HepG2 (cell line): Measurements from ENCODE around the gene TMEM63C. TPM values are rescaled to one million over a fixed set of nuclear protein-coding genes. Genes with fewer than 3 reads are reported as not detected.

Source experiments
- ATF7 ChIP-seq, 2 experiments: fragments of 450-650 bp in 1 of 2; sonication (generic) in 1 of 2; formaldehyde crosslinking in 1 of 2; IDR thresholded peaks; 2 replicates each; pipeline versions ENCODE4 v1.4.0 to v1.6.1; 2016 to 2020; ENCODE audit warnings: antibody characterized with exemption in 1 of 2, mild to moderate bottlenecking in 1 of 2, missing genetic modification reagents in 1 of 2
- EED ChIP-seq: sonication (generic); formaldehyde crosslinking; IDR thresholded peaks from 2 replicates; pipeline ENCODE4 v1.5.0; 2020; ENCODE audit warnings: mild to moderate bottlenecking, missing genetic modification reagents
- FOXA1 ChIP-seq, 2 experiments: fragments of 450-650 bp in 1 of 2; sonication (generic) in 1 of 2; formaldehyde crosslinking in 1 of 2; IDR thresholded peaks; 2 replicates each; pipeline versions ENCODE4 v1.4.0 to v1.6.1; 2016 to 2020; ENCODE audit warnings: missing genetic modification reagents in 1 of 2
- JDP2 ChIP-seq: sonication (generic); formaldehyde crosslinking; IDR thresholded peaks from 2 replicates; pipeline ENCODE4 v1.8.1; 2022; ENCODE audit warnings: missing genetic modification reagents, borderline replicate concordance
- MAFG ChIP-seq: sonication (generic); formaldehyde crosslinking; IDR thresholded peaks from 2 replicates; pipeline ENCODE4 v1.5.1; 2020; ENCODE audit warnings: mild to moderate bottlenecking, missing genetic modification reagents
- NFIC ChIP-seq: IDR thresholded peaks from 2 replicates; pipeline ENCODE4 v1.6.1; 2012; ENCODE audit warnings: mild to moderate bottlenecking, low read length, inconsistent platforms
- NFKBIZ ChIP-seq: IDR thresholded peaks from 2 replicates; pipeline ENCODE4 v1.6.1; 2018; ENCODE audit warnings: missing genetic modification reagents, missing compliant biosample characterization
- RBFOX2 ChIP-seq: fragments of 200-400 bp; formaldehyde crosslinking; IDR thresholded peaks from 2 replicates; pipeline ENCODE4 v1.6.1; 2017; ENCODE audit warnings: low read depth, mild to moderate bottlenecking, low read length
- SOX6 ChIP-seq, 2 experiments: fragments of 450-650 bp in 1 of 2; sonication (generic) in 1 of 2; formaldehyde crosslinking in 1 of 2; IDR thresholded peaks; 2 replicates each; pipeline versions ENCODE4 v1.4.0 to v1.6.1; 2017 to 2020; ENCODE audit warnings: antibody characterized with exemption in 1 of 2, mild to moderate bottlenecking in 1 of 2, missing genetic modification reagents in 1 of 2
- THAP11 ChIP-seq: IDR thresholded peaks from 2 replicates; pipeline ENCODE4 v1.6.1; 2016; ENCODE audit warnings: missing biosample characterization, missing genetic modification reagents
- ZNF224 ChIP-seq: sonication (generic); formaldehyde crosslinking; IDR thresholded peaks from 2 replicates; pipeline ENCODE4 v1.5.0; 2020; ENCODE audit warnings: mild to moderate bottlenecking, missing genetic modification reagents
- ZNF232 ChIP-seq: sonication (generic); formaldehyde crosslinking; IDR thresholded peaks from 2 replicates; pipeline ENCODE4 v1.4.0; 2020; ENCODE audit warnings: missing genetic modification reagents, borderline replicate concordance
- polyA plus RNA-seq, 8 experiments: library from polyadenylated mRNA; depleted of rRNA in 3 of 8; stranded (reverse) in 7 of 8; unstranded in 1 of 8; fragments of >200 nt; fragmentation: Illumina TruSeq in 4 of 8; extraction: Trizol in 4 of 8; gene quantifications; 2 replicates each; pipeline versions ENCODE4 v1.2.1 to v1.2.3, GENCODE V29; 2011 to 2016; ENCODE audit warnings: low read depth in 4 of 8, missing spikeins in 1 of 8, mixed read lengths in 1 of 8; ENCODE audit not compliant: insufficient read depth in 1 of 8
- total RNA-seq, 5 experiments: library from RNA; depleted of rRNA; stranded (reverse); fragments of >200 nt; fragmentation: Illumina TruSeq; extraction: Trizol; gene quantifications; 2 replicates each; pipeline ENCODE4 v1.2.3, GENCODE V29; 2016; ENCODE audit warnings: low read depth in 1 of 5
- TF ChIP-seq, protein P1 (sequence below): sonication (generic); formaldehyde crosslinking; IDR thresholded peaks from 2 replicates; pipeline ENCODE4 v1.5.1; 2020; ENCODE audit warnings: mild to moderate bottlenecking, missing genetic modification reagents, borderline replicate concordance
- TF ChIP-seq, protein P2 (sequence below): sonication (generic); formaldehyde crosslinking; IDR thresholded peaks from 2 replicates; pipeline ENCODE4 v1.4.0; 2020; ENCODE audit warnings: missing genetic modification reagents
- TF ChIP-seq, protein P3 (sequence below): sonication (generic); formaldehyde crosslinking; IDR thresholded peaks from 2 replicates; pipeline ENCODE4 v1.9.0; 2021; ENCODE audit warnings: missing genetic modification reagents, borderline replicate concordance
- TF ChIP-seq, protein P4 (sequence below), 2 experiments: fragments of 450-650 bp in 1 of 2; sonication (generic) in 1 of 2; formaldehyde crosslinking; IDR thresholded peaks; 2 replicates each; pipeline versions ENCODE4 v1.5.0 to v1.8.0; 2020 to 2022; ENCODE audit warnings: mild to moderate bottlenecking in 1 of 2, missing genetic modification reagents in 1 of 2

Gene TMEM63C
- total and polyA plus RNA-seq, 2 of the 13 experiments (the other 11 are each of a cell fraction or from before 2014, with no cell fraction given) = 0.17 to 0.27 TPM

DNA sequence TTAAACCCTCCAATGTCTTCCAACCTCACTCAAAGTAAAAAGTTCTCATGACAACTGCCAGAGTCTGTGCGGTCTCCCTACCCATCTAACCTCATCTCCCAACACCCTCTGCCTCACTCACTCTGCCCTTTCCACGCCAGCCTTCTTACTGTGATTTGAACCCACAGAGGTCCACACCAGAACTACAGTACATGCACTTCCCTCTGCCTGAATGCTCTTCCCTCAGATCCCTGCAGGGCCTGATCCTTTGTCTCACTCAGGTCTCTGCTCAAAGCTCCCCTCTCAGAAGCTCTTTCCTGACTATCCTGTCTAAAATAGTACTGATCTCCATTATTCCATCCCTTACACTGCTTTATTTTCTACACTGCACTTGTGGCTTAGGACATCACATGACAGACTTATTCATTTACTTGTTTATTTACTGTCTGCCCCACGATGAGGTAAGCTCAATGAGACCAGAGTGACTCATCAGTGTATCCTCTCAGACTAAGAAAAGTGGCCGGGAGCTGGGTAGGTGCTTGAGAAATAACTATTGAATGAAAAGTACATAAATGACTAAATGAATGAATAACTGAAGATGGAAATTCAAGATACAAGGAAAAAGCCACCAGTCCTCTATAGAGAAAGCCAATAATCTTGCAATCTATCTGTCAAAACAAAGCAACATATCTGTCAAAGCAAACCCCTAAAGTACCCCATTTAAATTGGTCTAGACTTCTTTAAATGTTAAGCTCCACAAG, 122.0 kb downstream of the TMEM63C start (continued):
- TF ChIP-seq THAP11 (0 out of 2 replicates have a peak, but pooled peaks have one; percentile 29), ATF7 (IDR thresholded peaks at IDR 0.05) (peak; percentile 25; the same call in 1 of the 2 replicates), ATF7 (CRISPR knock-in tag; IDR thresholded peaks at IDR 0.05) (no peak), RBFOX2 (no peak), EED (no peak), NFKBIZ (CRISPR knock-in tag) (no peak), NFIC (peak; percentile 32; the same call in 1 of the 2 replicates), ZNF224 (no peak), ZNF232 (CRISPR knock-in tag) (no peak), MAFG (CRISPR knock-in tag) (no peak), FOXA1 (IDR thresholded peaks at IDR 0.05) (no peak), FOXA1 (CRISPR knock-in tag; IDR thresholded peaks at IDR 0.05) (peak; percentile 61), SOX6 (IDR thresholded peaks at IDR 0.05) (no peak), SOX6 (CRISPR knock-in tag; IDR thresholded peaks at IDR 0.05) (peak; percentile 13; the same call in 1 of the 2 replicates), JDP2 (no peak)
- TF ChIP-seq, protein P1, sequence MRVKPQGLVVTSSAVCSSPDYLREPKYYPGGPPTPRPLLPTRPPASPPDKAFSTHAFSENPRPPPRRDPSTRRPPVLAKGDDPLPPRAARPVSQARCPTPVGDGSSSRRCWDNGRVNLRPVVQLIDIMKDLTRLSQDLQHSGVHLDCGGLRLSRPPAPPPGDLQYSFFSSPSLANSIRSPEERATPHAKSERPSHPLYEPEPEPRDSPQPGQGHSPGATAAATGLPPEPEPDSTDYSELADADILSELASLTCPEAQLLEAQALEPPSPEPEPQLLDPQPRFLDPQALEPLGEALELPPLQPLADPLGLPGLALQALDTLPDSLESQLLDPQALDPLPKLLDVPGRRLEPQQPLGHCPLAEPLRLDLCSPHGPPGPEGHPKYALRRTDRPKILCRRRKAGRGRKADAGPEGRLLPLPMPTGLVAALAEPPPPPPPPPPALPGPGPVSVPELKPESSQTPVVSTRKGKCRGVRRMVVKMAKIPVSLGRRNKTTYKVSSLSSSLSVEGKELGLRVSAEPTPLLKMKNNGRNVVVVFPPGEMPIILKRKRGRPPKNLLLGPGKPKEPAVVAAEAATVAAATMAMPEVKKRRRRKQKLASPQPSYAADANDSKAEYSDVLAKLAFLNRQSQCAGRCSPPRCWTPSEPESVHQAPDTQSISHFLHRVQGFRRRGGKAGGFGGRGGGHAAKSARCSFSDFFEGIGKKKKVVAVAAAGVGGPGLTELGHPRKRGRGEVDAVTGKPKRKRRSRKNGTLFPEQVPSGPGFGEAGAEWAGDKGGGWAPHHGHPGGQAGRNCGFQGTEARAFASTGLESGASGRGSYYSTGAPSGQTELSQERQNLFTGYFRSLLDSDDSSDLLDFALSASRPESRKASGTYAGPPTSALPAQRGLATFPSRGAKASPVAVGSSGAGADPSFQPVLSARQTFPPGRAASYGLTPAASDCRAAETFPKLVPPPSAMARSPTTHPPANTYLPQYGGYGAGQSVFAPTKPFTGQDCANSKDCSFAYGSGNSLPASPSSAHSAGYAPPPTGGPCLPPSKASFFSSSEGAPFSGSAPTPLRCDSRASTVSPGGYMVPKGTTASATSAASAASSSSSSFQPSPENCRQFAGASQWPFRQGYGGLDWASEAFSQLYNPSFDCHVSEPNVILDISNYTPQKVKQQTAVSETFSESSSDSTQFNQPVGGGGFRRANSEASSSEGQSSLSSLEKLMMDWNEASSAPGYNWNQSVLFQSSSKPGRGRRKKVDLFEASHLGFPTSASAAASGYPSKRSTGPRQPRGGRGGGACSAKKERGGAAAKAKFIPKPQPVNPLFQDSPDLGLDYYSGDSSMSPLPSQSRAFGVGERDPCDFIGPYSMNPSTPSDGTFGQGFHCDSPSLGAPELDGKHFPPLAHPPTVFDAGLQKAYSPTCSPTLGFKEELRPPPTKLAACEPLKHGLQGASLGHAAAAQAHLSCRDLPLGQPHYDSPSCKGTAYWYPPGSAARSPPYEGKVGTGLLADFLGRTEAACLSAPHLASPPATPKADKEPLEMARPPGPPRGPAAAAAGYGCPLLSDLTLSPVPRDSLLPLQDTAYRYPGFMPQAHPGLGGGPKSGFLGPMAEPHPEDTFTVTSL (CRISPR knock-in tag) = 0 out of 2 replicates have a peak, but pooled peaks have one; percentile 19
- TF ChIP-seq, protein P2, sequence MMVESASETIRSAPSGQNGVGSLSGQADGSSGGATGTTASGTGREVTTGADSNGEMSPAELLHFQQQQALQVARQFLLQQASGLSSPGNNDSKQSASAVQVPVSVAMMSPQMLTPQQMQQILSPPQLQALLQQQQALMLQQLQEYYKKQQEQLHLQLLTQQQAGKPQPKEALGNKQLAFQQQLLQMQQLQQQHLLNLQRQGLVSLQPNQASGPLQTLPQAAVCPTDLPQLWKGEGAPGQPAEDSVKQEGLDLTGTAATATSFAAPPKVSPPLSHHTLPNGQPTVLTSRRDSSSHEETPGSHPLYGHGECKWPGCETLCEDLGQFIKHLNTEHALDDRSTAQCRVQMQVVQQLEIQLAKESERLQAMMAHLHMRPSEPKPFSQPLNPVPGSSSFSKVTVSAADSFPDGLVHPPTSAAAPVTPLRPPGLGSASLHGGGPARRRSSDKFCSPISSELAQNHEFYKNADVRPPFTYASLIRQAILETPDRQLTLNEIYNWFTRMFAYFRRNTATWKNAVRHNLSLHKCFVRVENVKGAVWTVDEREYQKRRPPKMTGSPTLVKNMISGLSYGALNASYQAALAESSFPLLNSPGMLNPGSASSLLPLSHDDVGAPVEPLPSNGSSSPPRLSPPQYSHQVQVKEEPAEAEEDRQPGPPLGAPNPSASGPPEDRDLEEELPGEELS (CRISPR knock-in tag) = peak; percentile 55
- TF ChIP-seq, protein P3, sequence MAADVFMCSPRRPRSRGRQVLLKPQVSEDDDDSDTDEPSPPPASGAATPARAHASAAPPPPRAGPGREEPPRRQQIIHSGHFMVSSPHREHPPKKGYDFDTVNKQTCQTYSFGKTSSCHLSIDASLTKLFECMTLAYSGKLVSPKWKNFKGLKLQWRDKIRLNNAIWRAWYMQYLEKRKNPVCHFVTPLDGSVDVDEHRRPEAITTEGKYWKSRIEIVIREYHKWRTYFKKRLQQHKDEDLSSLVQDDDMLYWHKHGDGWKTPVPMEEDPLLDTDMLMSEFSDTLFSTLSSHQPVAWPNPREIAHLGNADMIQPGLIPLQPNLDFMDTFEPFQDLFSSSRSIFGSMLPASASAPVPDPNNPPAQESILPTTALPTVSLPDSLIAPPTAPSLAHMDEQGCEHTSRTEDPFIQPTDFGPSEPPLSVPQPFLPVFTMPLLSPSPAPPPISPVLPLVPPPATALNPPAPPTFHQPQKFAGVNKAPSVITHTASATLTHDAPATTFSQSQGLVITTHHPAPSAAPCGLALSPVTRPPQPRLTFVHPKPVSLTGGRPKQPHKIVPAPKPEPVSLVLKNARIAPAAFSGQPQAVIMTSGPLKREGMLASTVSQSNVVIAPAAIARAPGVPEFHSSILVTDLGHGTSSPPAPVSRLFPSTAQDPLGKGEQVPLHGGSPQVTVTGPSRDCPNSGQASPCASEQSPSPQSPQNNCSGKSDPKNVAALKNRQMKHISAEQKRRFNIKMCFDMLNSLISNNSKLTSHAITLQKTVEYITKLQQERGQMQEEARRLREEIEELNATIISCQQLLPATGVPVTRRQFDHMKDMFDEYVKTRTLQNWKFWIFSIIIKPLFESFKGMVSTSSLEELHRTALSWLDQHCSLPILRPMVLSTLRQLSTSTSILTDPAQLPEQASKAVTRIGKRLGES (CRISPR knock-in tag) = no peak
- TF ChIP-seq, protein P4, sequence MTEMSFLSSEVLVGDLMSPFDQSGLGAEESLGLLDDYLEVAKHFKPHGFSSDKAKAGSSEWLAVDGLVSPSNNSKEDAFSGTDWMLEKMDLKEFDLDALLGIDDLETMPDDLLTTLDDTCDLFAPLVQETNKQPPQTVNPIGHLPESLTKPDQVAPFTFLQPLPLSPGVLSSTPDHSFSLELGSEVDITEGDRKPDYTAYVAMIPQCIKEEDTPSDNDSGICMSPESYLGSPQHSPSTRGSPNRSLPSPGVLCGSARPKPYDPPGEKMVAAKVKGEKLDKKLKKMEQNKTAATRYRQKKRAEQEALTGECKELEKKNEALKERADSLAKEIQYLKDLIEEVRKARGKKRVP (CRISPR knock-in tag; IDR thresholded peaks at IDR 0.05) = 0 out of 4 replicates have a peak, but pooled peaks of 1 of the 2 experiments have one; percentile 25
